Measurements from ENCODE around the gene KIRREL1.

KIRREL1 gene

DNA sequence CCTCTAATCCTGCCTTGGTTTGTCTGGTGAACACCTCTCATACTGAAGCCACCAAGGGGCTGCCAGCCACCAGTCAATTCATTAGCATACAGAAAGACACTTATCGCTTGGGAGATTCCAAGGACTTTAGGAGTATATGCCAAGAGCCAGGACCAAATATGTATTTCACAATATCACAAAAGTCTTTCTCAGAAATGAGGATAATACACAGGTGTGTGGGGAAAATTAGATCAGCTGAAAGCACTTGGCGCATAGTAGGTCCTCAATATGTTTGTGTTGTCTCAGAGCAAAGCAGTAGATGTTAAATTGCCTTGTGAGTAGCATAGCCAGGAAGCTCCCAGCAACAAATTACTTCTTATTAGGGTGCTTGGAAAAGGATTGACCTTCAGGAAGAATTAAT lies 34.1 kb downstream of the KIRREL1 start:
- H3F3A ChIP-seq (ENCODE audit: control insufficient read depth, insufficient read depth): no peaks in the 10 kb centered on the region
- no peak overlapping the region for H3K4me3 ChIP-seq (ENCODE audit: low read length)
- no peaks in the 10 kb centered on the region for H3K36me3 ChIP-seq (ENCODE audit: control insufficient read depth, low read length)
- H3K9me3 ChIP-seq (ENCODE audit: control insufficient read depth, insufficient read depth, low read length): no peaks in the 10 kb centered on the region
- peaks cover 23% of the 10 kb centered on the region; the same call in 1 of the 2 replicates for H3K27me3 ChIP-seq (ENCODE audit: control insufficient read depth, low read length)
- no peaks in the 10 kb centered on the region for H3K79me2 ChIP-seq (ENCODE audit: control insufficient read depth, low read length)
- H3K9me2 ChIP-seq (replicated peaks; ENCODE audit: control insufficient read depth, low read length): no peaks in the 10 kb centered on the region
- no peak overlapping the region for H3K27ac ChIP-seq (ENCODE audit: low read depth, low read length)
- no peak for TF ChIP-seq EZH2phosphoT487 (IDR thresholded peaks at IDR 0.05; ENCODE audit: borderline replicate concordance, low read length)
- TF ChIP-seq, protein P1, sequence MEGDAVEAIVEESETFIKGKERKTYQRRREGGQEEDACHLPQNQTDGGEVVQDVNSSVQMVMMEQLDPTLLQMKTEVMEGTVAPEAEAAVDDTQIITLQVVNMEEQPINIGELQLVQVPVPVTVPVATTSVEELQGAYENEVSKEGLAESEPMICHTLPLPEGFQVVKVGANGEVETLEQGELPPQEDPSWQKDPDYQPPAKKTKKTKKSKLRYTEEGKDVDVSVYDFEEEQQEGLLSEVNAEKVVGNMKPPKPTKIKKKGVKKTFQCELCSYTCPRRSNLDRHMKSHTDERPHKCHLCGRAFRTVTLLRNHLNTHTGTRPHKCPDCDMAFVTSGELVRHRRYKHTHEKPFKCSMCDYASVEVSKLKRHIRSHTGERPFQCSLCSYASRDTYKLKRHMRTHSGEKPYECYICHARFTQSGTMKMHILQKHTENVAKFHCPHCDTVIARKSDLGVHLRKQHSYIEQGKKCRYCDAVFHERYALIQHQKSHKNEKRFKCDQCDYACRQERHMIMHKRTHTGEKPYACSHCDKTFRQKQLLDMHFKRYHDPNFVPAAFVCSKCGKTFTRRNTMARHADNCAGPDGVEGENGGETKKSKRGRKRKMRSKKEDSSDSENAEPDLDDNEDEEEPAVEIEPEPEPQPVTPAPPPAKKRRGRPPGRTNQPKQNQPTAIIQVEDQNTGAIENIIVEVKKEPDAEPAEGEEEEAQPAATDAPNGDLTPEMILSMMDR (IDR thresholded peaks at IDR 0.05; ENCODE audit: low read depth, low read length, poor library complexity, severe bottlenecking): no peak
- H3K4me1 ChIP-seq (ENCODE audit: control insufficient read depth, low read length): no peaks in the 10 kb centered on the region
- H4K20me1 ChIP-seq (ENCODE audit: control insufficient read depth, insufficient read depth, low read depth, low read length): no peaks in the 10 kb centered on the region
- H3K4me2 ChIP-seq (ENCODE audit: low read length): no peak overlapping the region

DNA sequence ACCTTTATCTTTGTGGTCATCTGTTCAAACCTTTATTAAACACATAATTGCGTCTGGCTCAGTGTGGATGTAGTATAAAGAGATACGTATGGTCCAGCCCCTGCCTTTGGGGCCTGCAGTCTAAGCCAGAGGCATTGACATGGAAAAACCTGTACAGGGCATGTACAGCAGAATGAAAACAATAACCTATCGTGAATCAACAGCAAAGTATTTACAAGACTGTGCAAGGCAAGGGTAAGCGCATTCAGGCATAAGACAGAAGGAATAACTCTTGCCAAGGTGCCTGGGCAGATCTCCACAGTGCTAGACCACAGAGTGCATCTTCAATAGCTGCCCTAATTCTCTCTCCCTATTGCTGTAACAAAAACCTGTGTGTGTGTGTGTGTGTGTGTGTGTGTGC lies 35.5 kb downstream of the KIRREL1 start:
- Histone ChIP-seq H3K36me3 (ENCODE audit: control insufficient read depth, low read length) (no peaks in the 10 kb centered on the region), H3F3A (ENCODE audit: control insufficient read depth, insufficient read depth) (no peaks in the 10 kb centered on the region), H3K4me2 (ENCODE audit: low read length) (no peak overlapping the region), H3K27me3 (ENCODE audit: control insufficient read depth, low read length) (peaks cover 17% of the 10 kb centered on the region; the same call in 1 of the 2 replicates), H3K4me3 (ENCODE audit: low read length) (no peak overlapping the region), H3K27ac (ENCODE audit: low read depth, low read length) (no peak overlapping the region), H3K4me1 (ENCODE audit: control insufficient read depth, low read length) (no peaks in the 10 kb centered on the region), H3K79me2 (ENCODE audit: control insufficient read depth, low read length) (no peaks in the 10 kb centered on the region), H3K9me3 (ENCODE audit: control insufficient read depth, insufficient read depth, low read length) (no peaks in the 10 kb centered on the region), H3K9me2 (replicated peaks; ENCODE audit: control insufficient read depth, low read length) (no peaks in the 10 kb centered on the region), H4K20me1 (ENCODE audit: control insufficient read depth, insufficient read depth, low read depth, low read length) (no peaks in the 10 kb centered on the region)
- TF ChIP-seq EZH2phosphoT487 (IDR thresholded peaks at IDR 0.05; ENCODE audit: borderline replicate concordance, low read length): no peak
- TF ChIP-seq, protein P1 (IDR thresholded peaks at IDR 0.05; ENCODE audit: low read depth, low read length, poor library complexity, severe bottlenecking): no peak

DNA sequence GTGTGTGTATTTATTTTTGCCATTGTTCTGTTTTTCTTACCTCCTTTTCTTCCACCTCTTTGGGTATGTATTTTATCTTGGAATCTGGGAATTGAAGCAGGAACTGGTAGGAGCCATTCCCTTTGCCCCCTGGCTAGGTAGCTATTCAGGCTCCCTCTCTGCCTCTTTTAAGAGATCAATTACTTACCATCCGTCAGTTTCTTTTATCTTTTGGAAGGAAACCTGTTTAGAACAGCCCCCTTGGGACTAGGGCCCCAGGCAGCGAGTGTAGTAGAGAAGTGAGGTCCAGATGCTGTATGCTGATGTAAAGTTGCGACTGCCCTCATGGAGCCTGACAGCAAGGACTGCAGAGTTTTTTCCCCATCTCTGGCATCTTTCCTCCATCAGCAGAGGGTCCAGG lies 41.6 kb downstream of the KIRREL1 start:
- Histone ChIP-seq H3K27ac (ENCODE audit: low read depth, low read length) (no peak overlapping the region), H3K9me2 (replicated peaks; ENCODE audit: control insufficient read depth, low read length) (no peaks in the 10 kb centered on the region), H4K20me1 (ENCODE audit: control insufficient read depth, insufficient read depth, low read depth, low read length) (no peaks in the 10 kb centered on the region), H3K79me2 (ENCODE audit: control insufficient read depth, low read length) (no peaks in the 10 kb centered on the region), H3K36me3 (ENCODE audit: control insufficient read depth, low read length) (no peaks in the 10 kb centered on the region), H3K4me2 (ENCODE audit: low read length) (no peak overlapping the region), H3K4me3 (ENCODE audit: low read length) (no peak overlapping the region), H3F3A (ENCODE audit: control insufficient read depth, insufficient read depth) (no peaks in the 10 kb centered on the region), H3K4me1 (ENCODE audit: control insufficient read depth, low read length) (no peaks in the 10 kb centered on the region), H3K27me3 (ENCODE audit: control insufficient read depth, low read length) (peaks cover 18% of the 10 kb centered on the region), H3K9me3 (ENCODE audit: control insufficient read depth, insufficient read depth, low read length) (no peaks in the 10 kb centered on the region)
- no peak for TF ChIP-seq EZH2phosphoT487 (IDR thresholded peaks at IDR 0.05; ENCODE audit: borderline replicate concordance, low read length)
- TF ChIP-seq, protein P1 (IDR thresholded peaks at IDR 0.05; ENCODE audit: low read depth, low read length, poor library complexity, severe bottlenecking): no peak
